AG04450 (cell line): Measurements from ENCODE around the gene TRAPPC3L. TPM values are rescaled to one million over a fixed set of nuclear protein-coding genes. Genes with fewer than 3 reads are reported as not detected.

ENCODE experiments used
- CTCF ChIA-PET: fragments of 300-600, 350-600 bp; formaldehyde crosslinking; extraction: SDS; loops from one replicate; lab custom pipeline; 2022; ENCODE audit warnings: antibody characterized with exemption, inconsistent platforms; lab: Charles Lee
- POLR2A ChIA-PET: fragments of 350-600 bp; formaldehyde crosslinking; extraction: SDS; loops from one replicate; lab custom pipeline; 2021; ENCODE audit warnings: antibody characterized with exemption, inconsistent platforms; lab: Yijun Ruan, JAX
- DNase-seq: peaks from one replicate; pipeline ENCODE4 v3.0.0-alpha.2; 2011; ENCODE audit warnings: low read depth, low spot score
- H3K27ac ChIP-seq: one replicate; pipeline ENCODE4 v1.5.1; 2012; ENCODE audit warnings: low read depth, low read length, control low read depth
- H3K27me3 ChIP-seq: one replicate; pipeline ENCODE4 v1.6.0; 2012; ENCODE audit warnings: low read length; ENCODE audit not compliant: control insufficient read depth, insufficient read depth
- H3K4me3 ChIP-seq: 2 replicates; pipeline ENCODE4 v1.5.1; 2011; ENCODE audit warnings: mild to moderate bottlenecking, low read depth, low read length, control low read depth
- H3K9me3 ChIP-seq: 2 replicates; pipeline ENCODE4 v1.5.1; 2012; ENCODE audit warnings: low read length; ENCODE audit not compliant: control insufficient read depth, insufficient read depth
- CTCF ChIP-seq: IDR thresholded peaks from 2 replicates; pipeline ENCODE4 v1.5.1; 2011; ENCODE audit warnings: low read depth, low read length, control low read depth, inconsistent platforms
- polyA plus RNA-seq: library from polyadenylated mRNA; depleted of rRNA; stranded (reverse); fragments of >200 nt; gene quantifications from 2 replicates; pipeline ENCODE4 v1.2.3, GENCODE V29; 2011

Gene TRAPPC3L
- polyA plus RNA-seq, 1 experiment = 0.19 TPM

GRCh38 chr6:116533233-116533957, 12.1 kb downstream of the TRAPPC3L start:
- Histone ChIP-seq H3K27me3 (no peaks in the 10 kb centered on the region), H3K9me3 (no peaks in the 10 kb centered on the region), H3K4me3 (no peak overlapping the region), H3K27ac (no peak overlapping the region)
- CTCF ChIA-PET = interaction anchor here (0.6 to 4.5 kb wide), 17 partner anchors 9 to 316 kb away, joined by 3 to 99 read pairs (median 9); partner anchors contain the start of genes CALHM5, TSPYL1 and TSPYL4
- POLR2A ChIA-PET = no interaction called here
- DNase-seq = no peak
- no peak for TF ChIP-seq CTCF

DNA sequence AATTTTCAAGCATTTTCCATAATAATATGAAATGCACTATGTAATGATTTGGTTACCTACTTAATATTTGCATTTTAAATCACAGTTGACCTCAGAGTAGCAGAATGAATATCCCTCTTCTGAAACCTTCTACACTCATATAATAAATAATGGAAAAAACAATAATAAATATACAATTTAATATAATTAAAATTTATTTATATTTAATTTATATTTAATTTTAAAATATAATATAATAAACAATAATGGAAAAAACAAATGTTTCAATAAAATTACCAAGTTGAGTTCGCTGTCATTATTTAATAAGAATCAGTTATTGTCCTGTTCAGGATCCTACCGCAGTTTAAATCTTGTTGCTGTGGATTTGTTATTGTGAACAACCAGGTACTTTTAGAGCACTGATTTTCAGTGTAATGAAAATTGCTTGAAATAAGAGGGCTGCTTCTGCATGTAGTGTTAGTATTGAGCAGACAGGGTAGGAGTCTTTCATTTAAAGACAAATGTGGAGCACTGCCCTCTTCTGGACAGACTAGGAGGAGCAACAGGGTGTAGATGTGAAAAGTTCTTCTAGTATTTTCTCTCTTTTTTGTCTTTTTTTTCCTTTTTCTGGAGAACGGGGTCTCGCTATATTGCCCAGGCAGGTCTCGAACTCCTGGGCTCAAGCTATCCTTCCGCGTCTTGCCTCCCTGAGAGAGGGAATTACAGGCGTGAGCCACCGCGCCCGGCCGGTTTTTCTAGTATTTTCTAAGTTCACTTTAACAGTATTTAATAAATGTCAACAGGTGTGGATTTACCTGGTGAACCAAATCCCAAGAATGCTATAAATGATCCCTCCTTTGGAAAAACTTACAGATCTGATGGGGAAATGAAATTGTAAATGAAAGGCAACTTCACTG, 13.6 kb downstream of the TRAPPC3L start:
- H3K27ac ChIP-seq = no peak overlapping the region
- no peaks in the 10 kb centered on the region for H3K9me3 ChIP-seq
- DNase-seq = peak; percentile 52
- H3K4me3 ChIP-seq = no peak overlapping the region
- no peaks in the 10 kb centered on the region for H3K27me3 ChIP-seq
- ChIA-PET CTCF (interaction anchor here (0.6 to 4.5 kb wide), 24 partner anchors 8 to 315 kb away, joined by 3 to 99 read pairs (median 4); partner anchors contain the start of genes CALHM4, CALHM5 and TSPYL1), POLR2A (no interaction called here)
- peak; percentile 82 for TF ChIP-seq CTCF

GRCh38 chr6:116530436-116530835, 15.0 kb downstream of the TRAPPC3L start:
- H3K4me3 ChIP-seq = no peak overlapping the region
- no peaks in the 10 kb centered on the region for H3K27me3 ChIP-seq
- ChIA-PET POLR2A (interaction anchor here (0.9 to 1.0 kb wide), 2 partner anchors 18 to 19 kb away, joined by 3 to 4 read pairs; partner anchors contain the start of gene CALHM5), CTCF (interaction anchor here (0.6 to 1.6 kb wide), 10 partner anchors 17 to 261 kb away, joined by 3 to 17 read pairs (median 4); partner anchors contain the start of gene CALHM5)
- no peaks in the 10 kb centered on the region for H3K9me3 ChIP-seq
- H3K27ac ChIP-seq = no peak overlapping the region
- TF ChIP-seq CTCF = no peak
- peak; percentile 33 for DNase-seq

GRCh38 chr6:116529466-116530290, 15.8 kb downstream of the TRAPPC3L start:
- POLR2A ChIA-PET = interaction anchor here (1.0 to 1.1 kb wide), 2 partner anchors 18 to 41 kb away, joined by 3 read pairs; partner anchors contain the start of genes CALHM5 and RWDD1
- no peak overlapping the region for H3K4me3 ChIP-seq
- CTCF ChIA-PET = interaction anchor here (0.6 to 2.2 kb wide), 9 partner anchors 18 to 261 kb away, joined by 3 to 17 read pairs (median 4); partner anchors contain the start of gene CALHM5
- H3K27me3 ChIP-seq = no peaks in the 10 kb centered on the region
- H3K9me3 ChIP-seq = no peaks in the 10 kb centered on the region
- no peak for TF ChIP-seq CTCF
- no peak for DNase-seq
- H3K27ac ChIP-seq = no peak overlapping the region
